GM19324 (cell line): ENCODE results near the gene SHH.
"Not testable (repeated sequence)": the region's sequence is repeated elsewhere in the genome, so short reads cannot be mapped to it uniquely, and the experiment has no call there.

Experiments
- ATAC-seq: cut with Tn5 transposase; IDR thresholded peaks from one replicate; pipeline ENCODE4 v1.9.1; 2021; ENCODE audit warnings: mild to moderate bottlenecking, moderate library complexity; ENCODE audit not compliant: unreplicated experiment, low FRiP score

Gene SHH

DNA sequence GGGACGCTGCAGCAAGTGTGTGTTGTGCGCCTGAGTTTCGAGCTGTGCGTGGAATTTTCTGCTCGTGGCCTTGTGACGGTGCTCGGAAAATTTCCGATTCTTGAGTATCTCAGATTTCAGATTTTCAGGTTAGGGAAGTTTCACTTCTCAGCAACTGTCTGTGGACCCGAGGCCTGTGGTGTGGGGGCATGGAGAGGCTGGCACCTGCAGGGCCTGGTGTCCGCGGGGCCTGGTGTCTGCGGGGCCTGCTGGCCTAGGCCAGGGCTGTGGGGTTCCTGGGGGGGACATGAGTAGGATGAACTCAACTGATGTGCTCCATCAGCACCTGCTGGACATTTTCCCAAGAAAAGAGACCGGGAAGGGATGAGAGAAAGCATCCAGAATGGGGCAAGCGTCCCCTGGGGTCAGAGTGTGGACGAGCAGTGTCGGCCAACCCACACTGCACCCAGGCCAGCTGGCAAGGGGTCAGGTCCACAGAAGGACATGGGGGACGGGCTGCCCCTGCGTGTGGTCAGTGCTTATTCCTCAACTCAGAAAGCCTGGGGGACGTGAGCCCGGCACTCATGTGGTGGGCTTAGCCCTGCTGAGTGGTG is 31.3 kb upstream of the SHH start:
- ATAC-seq = no peak

DNA sequence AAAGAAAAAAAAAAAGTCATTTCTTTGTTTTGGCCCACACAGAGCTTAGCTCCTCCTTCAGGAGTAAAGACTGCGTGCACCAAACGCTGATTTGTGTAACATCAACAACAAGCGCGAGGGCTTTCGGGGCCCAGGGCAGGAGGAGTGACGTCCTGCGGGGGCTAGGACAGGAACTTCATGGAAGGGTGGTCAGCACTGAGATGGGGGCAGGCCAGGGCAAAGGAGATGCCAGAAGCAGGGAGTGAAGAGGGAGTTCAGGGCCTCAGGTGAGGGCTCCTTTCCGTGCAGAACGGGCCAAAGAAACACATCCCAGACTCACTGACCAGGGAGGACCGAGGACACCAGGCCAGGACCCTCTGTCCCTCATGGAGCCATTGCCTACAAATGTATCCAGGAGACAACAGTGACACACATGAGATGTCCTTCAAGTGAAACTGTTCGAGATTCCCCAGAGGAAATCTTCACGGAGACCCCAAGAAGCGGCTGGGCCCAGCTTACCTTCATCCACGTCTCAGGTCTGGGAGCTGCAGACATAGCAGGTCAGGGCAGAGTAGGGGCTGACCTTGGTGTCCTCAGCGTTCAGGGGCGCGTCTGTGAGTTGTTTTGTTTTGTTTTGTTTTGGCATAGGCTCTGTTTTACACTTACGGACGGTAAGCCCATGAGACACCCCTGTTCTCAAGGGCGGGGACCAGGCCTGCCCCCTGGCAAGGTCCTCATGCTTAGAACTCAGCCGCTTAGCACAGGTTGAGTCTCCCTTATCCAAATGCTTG is 30.4 kb upstream of the SHH start:
- no peak for ATAC-seq

DNA sequence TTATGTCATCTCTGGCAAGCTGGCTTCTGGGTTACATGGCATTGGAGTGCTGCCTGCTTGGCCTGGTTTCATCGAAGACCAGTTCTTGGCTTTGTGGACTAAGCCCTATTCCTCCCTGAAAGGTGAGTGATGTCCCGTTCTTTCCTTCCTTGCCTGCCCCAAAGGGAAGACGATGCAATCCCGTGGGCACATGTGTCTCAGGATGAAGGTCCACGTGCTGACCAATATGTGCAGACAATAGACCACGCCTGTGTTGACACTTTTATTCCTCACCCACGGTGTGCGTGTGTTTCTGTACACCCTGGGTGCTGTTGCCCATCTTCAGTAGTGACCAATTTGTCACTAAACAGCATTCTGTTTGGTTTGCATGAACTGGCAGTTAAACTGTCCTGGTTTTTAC is 28.6 kb upstream of the SHH start:
- ATAC-seq = no peak

DNA sequence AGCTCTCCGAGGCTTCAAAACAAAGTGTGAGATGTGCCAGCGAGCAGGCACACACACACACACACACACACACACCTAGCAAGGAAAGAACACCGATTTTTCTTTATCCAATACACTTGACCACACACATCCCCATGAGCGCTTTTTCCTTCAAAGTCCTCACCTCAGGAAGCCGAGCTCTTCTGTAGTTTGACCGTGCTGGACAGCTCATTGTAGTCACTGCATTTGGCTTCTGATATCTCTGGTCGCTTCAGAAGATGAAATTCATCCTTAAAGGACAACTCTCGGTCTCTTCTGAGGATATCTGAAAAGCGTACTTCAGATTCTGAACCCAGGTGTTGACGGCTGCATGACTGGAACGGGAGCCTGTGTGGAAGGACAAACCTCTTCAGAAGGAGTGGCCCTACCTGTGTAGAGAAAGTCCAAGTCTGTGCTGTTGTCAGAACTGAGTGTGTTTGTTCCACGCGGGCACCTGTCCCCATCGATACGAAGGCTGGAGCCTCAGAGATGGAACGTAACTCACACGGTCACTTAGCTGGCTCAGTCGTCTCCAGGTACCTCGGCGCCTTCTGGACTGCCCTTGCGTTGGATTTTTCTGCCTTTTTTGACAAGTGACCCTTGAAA is 28.1 kb upstream of the SHH start:
- no peak for ATAC-seq

DNA sequence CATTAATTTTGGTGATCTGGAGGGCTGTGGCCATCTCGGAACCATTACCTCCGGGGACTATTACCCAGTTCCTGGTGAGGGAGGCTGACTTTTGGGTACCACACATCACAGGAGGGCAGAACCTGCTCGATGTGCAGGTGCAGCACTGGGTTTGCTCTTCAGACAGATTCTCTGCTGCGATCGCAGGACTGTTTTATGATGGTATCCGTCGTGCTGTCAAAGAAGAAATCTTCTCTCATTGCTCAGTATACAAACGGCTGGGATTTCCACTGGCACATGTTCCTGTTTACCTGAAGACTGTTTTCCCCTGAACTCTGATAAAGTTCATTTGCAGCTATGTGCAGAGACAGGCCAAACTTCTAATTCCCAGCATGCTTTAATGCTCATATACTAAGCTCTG is 27.2 kb upstream of the SHH start:
- no peak for ATAC-seq

DNA sequence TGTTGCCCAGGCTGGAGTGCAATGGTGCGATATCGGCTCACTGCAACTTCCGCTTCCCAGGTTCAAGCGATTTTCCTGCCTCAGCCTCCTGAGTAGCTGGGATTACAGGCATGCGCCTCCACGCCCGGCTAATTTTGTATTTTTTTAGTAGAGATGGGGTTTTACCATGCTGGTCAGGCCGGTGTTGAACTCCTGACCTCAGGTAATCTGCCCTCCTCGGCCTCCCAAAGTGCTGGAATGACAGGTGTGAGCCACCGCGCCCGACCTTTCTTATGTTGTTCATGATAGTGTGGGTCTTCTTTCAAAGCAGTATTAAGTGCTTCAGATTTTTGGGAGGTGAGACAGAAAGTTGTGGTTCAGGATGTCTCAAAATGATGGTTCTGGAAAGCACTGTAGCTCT is 26.0 kb upstream of the SHH start:
- not testable (repeated sequence) for ATAC-seq

DNA sequence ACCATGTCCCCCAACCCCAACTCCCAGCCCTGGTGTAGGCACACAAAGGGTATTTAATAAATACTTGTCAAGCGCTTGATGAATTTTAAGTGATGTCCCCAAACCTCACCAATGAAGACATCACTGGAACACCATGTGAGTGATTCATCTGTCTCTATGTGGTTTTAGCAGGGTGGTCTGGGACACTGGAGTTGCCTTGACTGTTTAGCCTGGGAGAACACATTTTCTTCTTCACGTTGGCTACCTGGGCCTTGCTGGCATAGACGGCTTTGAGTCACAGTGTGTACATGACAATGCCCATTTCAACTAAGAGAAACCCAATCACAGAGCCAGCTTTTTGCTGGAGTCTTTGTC is 24.8 kb upstream of the SHH start:
- ATAC-seq = no peak

DNA sequence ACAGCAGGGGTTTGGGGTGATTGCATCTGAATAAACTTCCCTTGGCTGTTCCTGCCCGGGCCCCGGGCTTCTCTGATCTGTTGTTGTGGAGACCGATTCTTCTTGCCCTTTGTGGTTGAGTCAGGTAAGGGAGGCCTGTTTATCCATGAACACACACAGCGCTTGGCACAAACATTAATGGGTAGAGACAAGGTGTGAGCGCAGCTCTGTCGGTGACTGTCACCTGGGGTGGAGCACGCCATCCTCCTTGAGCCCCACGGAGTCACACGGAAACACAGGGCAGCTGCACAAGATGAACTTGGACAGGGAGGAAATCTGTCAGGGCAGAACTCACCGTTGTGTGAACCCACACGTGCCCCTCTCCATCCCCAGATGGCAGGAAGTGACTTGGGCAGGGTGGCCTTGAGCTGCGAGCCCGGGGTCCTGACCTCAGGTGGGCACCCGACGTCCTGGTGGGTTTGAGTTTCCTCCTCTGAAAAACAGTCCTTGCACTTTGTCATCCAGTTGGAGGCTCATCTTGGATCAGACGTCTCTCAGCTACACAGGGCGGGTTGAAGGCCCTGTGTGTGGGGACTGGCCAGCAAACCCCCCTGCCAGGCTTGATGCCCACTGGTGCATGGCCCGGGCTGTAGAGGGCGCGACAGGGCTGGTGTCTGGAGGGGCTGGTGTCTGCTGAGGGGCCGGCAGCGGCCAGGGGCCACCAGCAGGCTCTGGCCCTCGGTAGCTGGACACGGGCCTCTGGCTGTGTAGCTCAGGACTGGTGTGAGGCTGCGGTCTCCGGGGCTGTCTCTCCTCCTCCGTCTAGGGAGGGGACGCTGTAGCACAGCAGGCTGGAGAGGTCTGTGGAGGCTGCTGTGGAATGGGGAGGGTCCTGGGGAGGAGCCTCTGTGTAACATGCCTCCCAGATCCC is 24.2 kb upstream of the SHH start:
- no peak for ATAC-seq

DNA sequence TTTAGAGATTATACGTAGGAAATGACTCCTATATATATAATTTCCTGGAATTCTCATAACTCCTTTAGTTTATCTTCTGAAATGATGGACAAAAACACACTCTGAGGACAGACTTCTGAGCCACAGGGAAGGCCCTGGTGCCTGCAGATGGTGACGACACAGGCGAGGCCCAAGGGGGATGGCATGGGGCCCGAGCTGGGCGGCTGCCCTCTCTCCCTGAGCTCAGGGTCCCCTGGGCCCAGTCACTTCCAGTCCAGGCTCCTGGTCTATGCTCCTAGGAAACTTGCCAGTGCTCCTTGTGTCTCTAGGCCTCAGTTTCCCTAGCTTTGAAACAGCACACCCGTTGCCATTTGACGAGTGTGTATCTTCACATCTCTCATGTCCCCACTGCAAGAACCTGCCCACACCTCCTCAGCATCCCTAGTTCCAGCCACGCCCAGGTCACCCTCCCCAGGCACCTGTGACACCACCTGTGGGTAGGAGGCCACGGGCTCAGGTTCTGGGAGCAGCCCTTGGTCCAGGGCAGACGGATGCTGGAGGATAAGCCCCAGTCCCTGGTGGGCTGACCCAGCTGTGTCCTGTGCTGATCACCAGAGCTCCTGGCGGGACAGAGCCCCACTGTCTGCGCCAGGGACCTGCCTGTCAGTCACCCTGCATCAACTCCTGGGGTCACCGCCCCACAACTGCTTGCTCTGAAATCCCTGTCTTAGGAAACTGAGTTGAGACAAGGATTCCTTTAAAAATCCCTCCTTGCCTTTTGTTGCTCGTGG is 23.4 kb upstream of the SHH start:
- no peak for ATAC-seq

DNA sequence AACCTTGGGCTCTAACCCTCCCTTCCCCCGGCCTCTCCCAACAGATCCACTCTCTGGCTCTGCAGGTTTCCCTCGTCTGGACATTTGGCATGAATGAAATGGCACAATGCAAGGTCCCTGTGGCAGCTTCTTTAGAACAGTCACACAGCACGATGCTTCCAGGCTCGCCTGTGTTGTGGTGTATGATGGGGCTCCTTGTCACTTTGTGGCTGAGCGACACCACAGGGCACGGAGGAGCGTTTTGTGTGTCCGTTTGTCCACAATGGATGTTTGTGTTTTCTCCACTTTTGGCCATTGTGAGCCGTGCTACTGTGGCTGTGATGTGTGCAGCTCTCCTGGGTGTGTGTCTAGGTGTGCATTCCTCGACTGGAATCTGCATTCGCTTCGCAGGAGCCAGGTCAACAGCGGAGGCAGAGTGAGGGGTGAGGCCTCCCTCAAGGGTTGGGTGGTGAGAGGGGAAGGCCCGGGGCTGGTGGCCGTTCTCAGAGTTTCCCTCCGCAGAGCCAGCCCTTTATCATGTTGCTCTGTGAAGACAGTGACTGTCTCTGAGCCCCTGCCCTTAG is 22.3 kb upstream of the SHH start:
- no peak for ATAC-seq

DNA sequence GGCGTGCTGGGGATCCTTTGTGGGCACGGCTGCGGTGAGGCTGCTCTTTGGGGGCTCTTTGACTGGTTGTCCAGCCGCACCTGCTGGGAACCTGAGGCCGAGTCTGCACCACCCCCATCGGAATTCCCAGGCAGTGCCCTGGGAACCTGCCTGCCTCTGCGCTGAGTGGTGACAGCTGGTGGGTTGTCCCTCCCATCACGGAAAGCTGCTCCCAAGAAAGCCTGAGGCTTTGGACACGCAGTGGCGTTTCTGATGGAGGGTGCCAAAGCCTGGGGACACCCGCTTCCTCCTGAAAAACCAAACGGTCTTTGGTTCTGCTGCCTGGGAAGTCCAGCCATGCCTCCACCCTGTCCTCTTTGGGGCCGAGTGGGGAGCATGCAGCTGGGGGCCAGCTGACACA is 21.4 kb upstream of the SHH start:
- no peak for ATAC-seq

DNA sequence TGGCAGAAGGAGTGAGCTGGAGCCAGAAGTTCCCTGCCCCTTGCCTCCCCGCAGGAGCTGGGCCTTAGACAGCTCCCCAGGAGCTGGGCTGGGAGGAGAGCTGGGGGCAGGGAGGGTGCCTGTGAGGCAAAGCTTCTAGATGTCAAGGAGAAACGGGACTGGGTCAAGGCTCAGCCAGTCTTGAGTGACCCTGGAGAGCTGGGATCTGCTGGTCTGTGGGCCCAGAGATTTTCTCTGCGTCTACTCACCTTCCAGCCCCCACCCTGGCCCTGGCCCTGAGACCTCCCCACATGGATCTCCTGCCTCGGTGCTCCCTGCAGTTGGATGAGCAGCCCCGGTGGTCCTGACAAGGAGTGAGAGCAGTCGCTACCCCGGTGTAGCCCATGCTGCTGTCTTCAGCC is 20.3 kb upstream of the SHH start:
- no peak for ATAC-seq

DNA sequence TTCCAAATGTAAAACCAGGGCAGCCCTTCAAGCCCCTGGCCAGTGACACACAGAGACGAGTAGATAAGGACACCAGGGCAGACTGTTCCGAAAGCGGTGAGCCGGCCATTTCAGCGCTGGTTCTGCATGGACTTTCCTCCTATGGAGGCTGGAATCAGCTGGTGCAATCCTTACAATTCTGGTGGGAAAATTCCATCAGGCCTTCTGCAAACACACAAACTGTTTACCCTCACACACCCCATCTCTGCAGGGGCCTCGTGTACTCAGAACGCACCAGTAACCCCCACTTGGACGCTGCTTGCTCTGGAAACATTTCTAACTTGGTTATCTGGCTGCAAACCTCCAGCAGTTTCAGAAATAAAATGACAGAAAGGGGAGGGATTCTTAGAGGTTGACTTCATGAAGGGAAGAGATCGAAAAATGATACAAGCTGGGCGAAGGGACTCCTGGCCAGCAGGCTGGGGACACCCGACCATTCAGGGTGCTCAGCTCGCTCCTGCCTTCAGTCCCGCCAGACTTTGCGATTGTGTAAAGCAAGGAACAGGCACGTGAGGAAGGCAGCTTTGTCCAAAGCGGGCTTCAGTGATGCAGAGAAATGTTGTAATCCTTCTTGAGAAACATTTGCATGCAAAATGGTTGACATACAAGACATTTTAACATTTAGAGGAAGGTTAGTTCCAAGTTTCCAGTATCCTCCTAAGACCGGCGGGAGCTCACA is 19.7 kb upstream of the SHH start:
- ATAC-seq = no peak

DNA sequence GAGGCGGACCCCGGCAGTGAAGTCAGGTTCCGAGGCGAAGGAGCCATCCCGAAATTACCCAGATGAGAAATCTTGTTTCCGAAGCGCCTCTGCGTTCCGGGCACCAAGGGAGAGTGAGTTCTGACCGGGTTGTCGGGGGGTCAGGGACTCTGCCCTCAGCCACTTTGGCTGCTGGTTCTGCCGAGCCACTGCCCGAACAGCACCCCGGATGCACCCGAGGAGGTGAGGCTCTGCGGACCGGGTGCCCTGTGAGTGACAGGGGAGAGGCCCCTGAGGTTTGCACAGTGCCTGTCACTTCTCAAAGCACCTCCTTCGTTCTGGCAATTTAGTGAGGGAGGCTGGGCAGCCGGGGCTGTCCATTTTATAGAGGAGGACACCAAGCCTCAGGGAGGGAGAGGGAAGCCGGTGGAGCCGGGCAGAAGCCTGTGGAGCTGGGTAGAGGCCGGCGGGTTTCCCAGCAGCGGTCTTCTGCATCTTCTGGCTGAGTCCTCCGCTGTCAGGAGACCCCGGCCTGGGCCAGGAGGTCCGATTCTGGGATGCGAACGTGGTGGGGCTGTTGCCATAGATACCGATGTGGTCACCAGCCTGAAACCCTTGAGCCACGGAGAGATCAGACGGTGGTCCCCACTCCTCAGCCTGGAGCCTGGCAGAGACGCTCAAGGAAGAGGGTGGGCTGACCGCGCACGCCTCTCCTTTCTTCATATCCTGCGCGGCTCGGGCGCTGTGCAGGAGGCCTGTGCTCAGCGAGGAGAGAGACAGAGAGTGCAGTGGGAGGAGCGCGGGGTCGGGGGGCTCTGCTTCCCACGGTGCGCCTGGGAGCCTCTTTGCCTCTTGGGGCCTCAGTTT is 18.9 kb upstream of the SHH start:
- no peak for ATAC-seq

DNA sequence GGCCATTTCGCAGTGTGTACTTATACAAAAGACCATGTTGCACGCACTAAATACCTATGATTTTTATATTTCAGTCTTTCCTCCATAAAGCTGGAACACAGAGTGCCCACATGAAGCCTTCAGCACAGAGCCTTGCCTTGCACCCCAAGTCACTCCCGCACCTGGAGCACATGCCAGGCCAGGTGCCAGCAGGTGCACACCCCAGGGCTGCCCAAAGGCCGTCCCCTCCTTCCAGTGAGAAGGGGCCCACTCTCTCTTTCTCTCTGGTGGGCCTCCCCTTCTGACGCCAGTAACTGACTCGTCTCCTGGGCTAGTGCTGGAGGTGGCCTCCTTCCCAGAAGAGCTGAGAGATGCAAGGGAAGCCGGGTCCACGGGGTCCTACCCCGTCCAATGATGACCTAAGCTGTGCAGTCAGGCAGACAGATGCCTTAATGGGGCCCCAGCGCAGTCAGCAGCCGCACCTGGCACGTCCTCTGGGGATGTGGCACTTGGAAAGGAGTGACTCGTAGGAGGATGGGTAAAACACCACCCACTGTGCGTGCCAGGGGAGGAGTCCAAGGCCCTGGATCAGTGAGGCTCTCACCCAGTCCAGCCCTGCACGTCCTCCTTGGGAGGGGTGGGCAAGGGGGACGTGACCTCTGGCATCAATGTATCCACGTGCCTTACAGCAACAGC is 17.7 kb upstream of the SHH start:
- ATAC-seq = no peak

DNA sequence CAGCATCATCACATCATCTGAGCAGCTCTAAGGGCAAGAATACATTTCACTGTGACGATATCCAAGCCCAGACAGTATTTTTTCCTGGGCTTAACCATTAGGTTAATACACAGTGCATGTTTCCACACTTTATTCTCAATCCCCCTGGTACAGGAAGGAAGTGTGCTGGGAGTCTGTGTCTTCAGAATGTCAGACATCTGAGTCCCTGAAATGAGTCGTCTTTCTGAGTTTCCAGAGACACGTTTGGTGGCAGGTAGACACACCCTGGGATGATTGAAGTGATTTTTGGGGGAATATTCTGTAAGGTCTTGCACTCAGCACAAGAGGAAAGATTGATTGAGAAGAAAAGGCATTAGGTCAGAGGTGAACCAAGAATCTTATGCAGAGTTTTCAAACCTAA is 13.1 kb upstream of the SHH start:
- no peak for ATAC-seq

DNA sequence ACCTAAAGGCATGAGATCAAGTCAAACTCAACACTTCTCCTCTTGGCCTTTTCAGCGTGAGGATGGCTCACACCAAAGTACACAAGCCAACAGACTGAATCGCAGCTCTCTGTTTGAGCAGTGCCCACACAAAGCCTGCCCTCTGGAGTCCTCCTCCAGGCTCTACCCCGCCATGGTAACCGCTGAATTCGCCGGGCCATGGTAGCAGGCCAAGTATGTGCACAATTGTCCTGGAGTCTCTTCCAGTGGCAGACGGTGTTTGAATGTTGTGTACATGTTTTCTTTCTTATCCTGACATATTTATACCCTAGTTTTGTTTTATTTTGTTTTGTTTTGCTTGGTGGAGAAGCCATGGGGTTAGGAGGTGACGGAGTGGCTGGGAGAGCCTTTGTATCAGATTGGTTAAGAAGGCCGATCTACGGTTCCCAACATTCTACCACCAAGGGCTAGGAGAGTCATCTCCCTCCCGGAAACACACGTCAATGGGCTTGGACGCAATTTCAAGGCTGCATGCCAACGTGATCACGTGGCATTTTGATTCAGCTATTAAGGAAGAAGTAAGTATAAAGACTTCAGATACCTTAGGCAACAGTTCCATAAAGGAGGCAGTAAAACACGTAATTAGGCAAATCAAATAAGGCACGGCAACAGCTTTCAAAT is 12.1 kb upstream of the SHH start:
- ATAC-seq = no peak

DNA sequence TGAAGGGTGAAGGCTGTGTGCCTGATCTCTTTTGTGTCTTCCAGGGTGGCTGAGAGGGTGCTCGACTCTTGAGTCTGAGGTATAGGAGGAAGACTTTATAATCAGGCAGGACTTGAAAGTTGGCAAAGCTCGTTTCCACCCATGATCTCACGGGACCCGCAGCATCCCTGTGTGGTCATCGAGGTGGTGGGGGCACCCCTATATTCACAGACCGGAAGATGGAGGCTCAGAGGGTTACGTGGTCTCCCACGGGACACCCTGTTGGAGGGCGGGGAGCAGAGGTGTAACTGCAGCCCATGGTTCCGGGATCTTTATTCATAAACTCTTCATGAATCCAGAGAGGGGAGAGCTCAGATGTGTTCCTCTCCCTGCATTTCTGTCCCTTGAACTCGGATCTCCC is 9.6 kb upstream of the SHH start:
- ATAC-seq = no peak
